RWPE2 (cell line): ENCODE data around the gene NECAB3.

Source experiments
- ATAC-seq: fragments of 200-7000 bp; cut with Tn5 transposase; 3 replicates; pipeline ENCODE4 v1.9.1; 2021; ENCODE audit warnings: low read depth
- DNase-seq: peaks from one replicate; pipeline ENCODE4 v3.0.0-alpha.2; 2020; ENCODE audit warnings: low spot score
- H3K27ac ChIP-seq: fragments of 450-650 bp; 2 replicates; pipeline ENCODE4 v1.5.1; 2017; ENCODE audit warnings: mild to moderate bottlenecking; ENCODE audit not compliant: poor library complexity, severe bottlenecking
- H3K27me3 ChIP-seq: fragments of 250-450 bp; sonication (Bioruptor Pico); 2 replicates; pipeline ENCODE4 v1.5.1; 2021; ENCODE audit warnings: mild to moderate bottlenecking, moderate library complexity; ENCODE audit not compliant: insufficient read depth, poor library complexity, severe bottlenecking
- H3K36me3 ChIP-seq: fragments of 250-450 bp; sonication (Bioruptor Pico); 2 replicates; pipeline ENCODE4 v1.5.1; 2020; ENCODE audit warnings: low read depth, mild to moderate bottlenecking, moderate library complexity
- H3K4me1 ChIP-seq: fragments of 250-450 bp; sonication (Bioruptor Pico); 2 replicates; pipeline ENCODE4 v1.5.1; 2021; ENCODE audit warnings: mild to moderate bottlenecking, moderate library complexity; ENCODE audit not compliant: insufficient read depth, poor library complexity, severe bottlenecking
- H3K4me3 ChIP-seq: fragments of 250-450 bp; sonication (Bioruptor Pico); 2 replicates; pipeline ENCODE4 v1.5.1; 2021; ENCODE audit warnings: mild to moderate bottlenecking, moderate library complexity; ENCODE audit not compliant: severe bottlenecking
- H3K9me3 ChIP-seq: fragments of 250-450 bp; sonication (Bioruptor Pico); 2 replicates; pipeline ENCODE4 v1.5.1; 2021; ENCODE audit warnings: mild to moderate bottlenecking, moderate library complexity; ENCODE audit not compliant: severe bottlenecking
- CTCF ChIP-seq: fragments of 450-650 bp; IDR thresholded peaks from one replicate; pipeline ENCODE4 v1.5.1; 2017; ENCODE audit warnings: mild to moderate bottlenecking, moderate library complexity; ENCODE audit not compliant: poor library complexity, severe bottlenecking

Gene NECAB3

DNA sequence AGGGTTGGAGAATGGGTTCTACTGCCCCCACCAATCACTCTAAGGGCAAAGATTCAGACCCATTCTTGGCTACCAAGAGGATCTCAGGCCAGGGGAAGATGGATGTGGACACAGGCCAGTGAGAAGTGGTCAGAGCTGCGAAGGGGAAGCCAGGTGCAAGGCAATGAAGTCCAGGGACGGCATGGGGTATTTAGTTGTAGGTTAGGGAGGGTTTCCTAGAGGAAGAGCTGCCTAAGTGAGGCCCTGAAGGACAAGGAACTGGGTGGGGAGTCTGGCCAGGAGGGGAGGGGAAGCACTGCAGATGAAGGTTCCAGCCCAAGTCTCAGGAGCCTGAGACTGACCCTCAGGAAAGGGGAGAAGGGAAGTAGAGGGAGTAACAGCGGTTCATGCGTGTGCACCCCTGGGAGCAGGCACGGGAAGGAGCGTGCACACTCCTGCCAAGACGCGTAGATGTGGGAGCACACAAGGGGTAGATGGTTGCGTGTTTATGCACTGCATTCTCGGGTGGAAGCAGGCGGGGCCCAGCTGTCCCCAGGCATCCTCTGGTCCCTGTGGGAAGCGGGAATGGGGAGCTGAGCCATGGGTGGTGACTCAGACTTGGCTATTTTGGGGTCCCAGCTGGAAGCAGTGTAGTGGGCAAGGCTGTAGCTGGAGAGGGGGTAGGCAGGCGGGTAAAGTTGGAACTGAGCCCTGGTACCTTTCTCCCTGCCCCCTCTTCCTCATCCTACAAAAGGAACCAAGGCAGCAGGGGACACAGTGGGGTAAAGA, 4.2 kb downstream of the NECAB3 start:
- Histone ChIP-seq H3K9me3 (no peaks in the 10 kb centered on the region), H3K27ac (no peak overlapping the region), H3K36me3 (peaks cover 9% of the 10 kb centered on the region)

GRCh38 chr20:33669224-33669623, 5.0 kb downstream of the NECAB3 start:
- Histone ChIP-seq H3K27me3 (no peaks in the 10 kb centered on the region), H3K27ac (no peak overlapping the region), H3K9me3 (no peaks in the 10 kb centered on the region), H3K4me3 (no peak overlapping the region), H3K4me1 (peaks cover 3% of the 10 kb centered on the region), H3K36me3 (peaks cover 9% of the 10 kb centered on the region)
- ATAC-seq (no peak), DNase-seq (peak; percentile 78)
- TF ChIP-seq CTCF: no peak

More for the DNA sequence above, 4.2 kb downstream of the NECAB3 start:
- DNase-seq: peak; percentile 76
- peaks cover 3% of the 10 kb centered on the region for H3K4me1 ChIP-seq
- no peak for ATAC-seq
- no peak overlapping the region for H3K4me3 ChIP-seq
- TF ChIP-seq CTCF: no peak
- no peaks in the 10 kb centered on the region for H3K27me3 ChIP-seq

DNA sequence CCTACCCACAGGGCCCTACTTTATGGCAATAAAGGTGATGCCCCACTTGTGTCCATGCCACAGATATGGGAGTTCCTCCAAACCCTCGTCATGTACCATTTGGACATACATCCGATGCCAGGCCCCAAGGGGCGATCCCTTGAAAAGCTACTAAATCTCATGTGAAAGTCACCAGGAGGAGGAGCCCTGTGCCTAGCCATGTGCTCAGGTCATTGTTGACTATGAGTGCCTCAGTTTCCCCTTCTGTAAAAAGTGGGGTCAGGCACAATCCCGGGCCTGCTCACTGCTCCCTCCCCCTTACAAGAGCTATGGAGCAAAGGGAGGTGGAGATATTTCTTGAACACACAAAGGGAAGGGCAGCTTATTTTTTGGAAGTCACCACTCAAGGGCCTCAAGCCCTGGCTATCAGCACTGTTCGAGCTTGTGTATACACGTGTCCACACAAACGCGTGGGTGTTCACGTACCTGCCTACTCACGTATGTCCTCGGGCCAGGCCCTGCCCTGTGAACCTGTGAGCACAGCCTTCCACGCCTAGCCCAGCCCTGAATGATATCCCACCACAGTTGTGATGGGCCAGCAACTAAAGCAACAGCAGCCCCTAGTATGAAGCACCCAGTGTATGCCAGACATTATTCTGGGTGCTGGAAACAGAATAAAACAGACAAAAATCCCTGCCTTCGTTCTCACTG, 5.6 kb downstream of the NECAB3 start:
- no peaks in the 10 kb centered on the region for H3K27me3 ChIP-seq
- H3K36me3 ChIP-seq: peaks cover 9% of the 10 kb centered on the region
- no peak overlapping the region for H3K4me3 ChIP-seq
- no peak for TF ChIP-seq CTCF
- DNase-seq (peak; percentile 83), ATAC-seq (no peak)
- H3K9me3 ChIP-seq: no peaks in the 10 kb centered on the region
- H3K4me1 ChIP-seq: peaks cover 3% of the 10 kb centered on the region
- no peak overlapping the region for H3K27ac ChIP-seq

GRCh38 chr20:33667676-33668465, 6.4 kb downstream of the NECAB3 start:
- Histone ChIP-seq H3K27ac (peak overlapping the region; percentile 44), H3K27me3 (no peaks in the 10 kb centered on the region), H3K4me3 (peak overlapping the region; percentile 39), H3K9me3 (no peaks in the 10 kb centered on the region), H3K36me3 (peaks cover 9% of the 10 kb centered on the region), H3K4me1 (peaks cover 3% of the 10 kb centered on the region)
- ATAC-seq (peak; percentile 53), DNase-seq (peak; percentile 95)
- TF ChIP-seq CTCF: peak; percentile 100
